ENCODE data around the gene MORC3. TPM values are rescaled to one million over a fixed set of nuclear protein-coding genes. Genes with fewer than 3 reads are reported as not detected.
A peak's percentile ranks its signal among the peaks of the same experiment; 100 is the strongest.

Gene MORC3
- total and polyA plus RNA-seq, 9 of the 15 experiments (the other 6 are each of a cell fraction or from before 2014, with no cell fraction given): 12.7 to 53.7 (median 36.0) TPM

GRCh38 chr21:36325373-36326010 lies 5.5 kb downstream of the MORC3 start:
- no peak for ATAC-seq
- no peak for FAIRE-seq
- TF ChIP-seq CHAMP1 (IDR thresholded peaks at IDR 0.05): no peak
- peak; percentile 39; the same call in 1 of the 2 replicates for TF ChIP-seq ZNF316 (IDR thresholded peaks at IDR 0.05)
- TF ChIP-seq DPF2 (IDR thresholded peaks at IDR 0.05): no peak
- peak; percentile 37; the same call in 1 of the 2 replicates for TF ChIP-seq C11orf30 (IDR thresholded peaks at IDR 0.05; ENCODE audit: low read depth)
- TF ChIP-seq CHD7 (IDR thresholded peaks at IDR 0.05; ENCODE audit: low read depth, low read length): no peak

More at GRCh38 chr21:36325373-36326010, 5.5 kb downstream of the MORC3 start:
- peaks cover 100% of the 10 kb centered on the region for H3K79me2 ChIP-seq (ENCODE audit: control insufficient read depth, insufficient read depth, low read length)
- intact Hi-C loops (cut with micrococcal nuclease) (no loop called here), in situ Hi-C loops (cut with MboI) (no loop called here)
- CTCF ChIA-PET (ENCODE audit: low intra/inter-chr PET ratio): interaction anchor here (0.9 kb wide), 1 partner anchor 65 kb away, joined by 3 read pairs; no protein-coding TSS in a partner anchor
- no peak overlapping the region for H2AFZ ChIP-seq (ENCODE audit: low read depth, low read length)
- H4K20me1 ChIP-seq (replicated peaks; ENCODE audit: control insufficient read depth, insufficient read depth, low read length): peaks cover 40% of the 10 kb centered on the region
- H3K36me3 ChIP-seq (ENCODE audit: control insufficient read depth, insufficient read depth, low read length): peaks cover 51% of the 10 kb centered on the region
- no peak overlapping the region for H3K9ac ChIP-seq (ENCODE audit: insufficient read depth in 1 of 2, low read depth in 2 of 2, low read length in 2 of 2)
- no peak for DNase-seq (ENCODE audit: extremely low read depth in 1 of 4, low spot score in 3 of 4)
- POLR2A ChIA-PET: no interaction called here
- H3K4me2 ChIP-seq (ENCODE audit: insufficient read depth, low read length): no peak overlapping the region
- no peaks in the 10 kb centered on the region for H3K27me3 ChIP-seq (ENCODE audit: control insufficient read depth in 2 of 2, insufficient read depth in 2 of 2, low read length in 2 of 2)
- WGBS (ENCODE audit: insufficient coverage, low coverage, missing lambda C conversion rate): 93% methylated on average over 8 of the region's 8 CpGs
- peaks cover 16 to 25% of the 10 kb centered on the region in 2 experiments for H3K4me1 ChIP-seq (replicated peaks in 1 of 2; ENCODE audit: control insufficient read depth in 2 of 2, insufficient read depth in 2 of 2, low read length in 2 of 2)
- H3K9me3 ChIP-seq (replicated peaks; ENCODE audit: control insufficient read depth, insufficient read depth, low read depth, low read length): no peaks in the 10 kb centered on the region
- H3K9me1 ChIP-seq (ENCODE audit: control insufficient read depth, insufficient read depth, low read length): no peaks in the 10 kb centered on the region
- BruUV-seq (replicated peaks): no TSS peak
- H3K27ac ChIP-seq (ENCODE audit: extremely low read depth, low read depth, low read length): no peak overlapping the region
- no peak overlapping the region for H3K4me3 ChIP-seq
